NCI-H1105 treated with DMSO at 0.1 percent for 48 hours (cell line): Measurements from ENCODE around the gene ELL2.

ENCODE experiments used
- DNase-seq: peaks from one replicate; lab custom pipeline; 2025; lab: John Stamatoyannopoulos, UW

Gene ELL2

DNA sequence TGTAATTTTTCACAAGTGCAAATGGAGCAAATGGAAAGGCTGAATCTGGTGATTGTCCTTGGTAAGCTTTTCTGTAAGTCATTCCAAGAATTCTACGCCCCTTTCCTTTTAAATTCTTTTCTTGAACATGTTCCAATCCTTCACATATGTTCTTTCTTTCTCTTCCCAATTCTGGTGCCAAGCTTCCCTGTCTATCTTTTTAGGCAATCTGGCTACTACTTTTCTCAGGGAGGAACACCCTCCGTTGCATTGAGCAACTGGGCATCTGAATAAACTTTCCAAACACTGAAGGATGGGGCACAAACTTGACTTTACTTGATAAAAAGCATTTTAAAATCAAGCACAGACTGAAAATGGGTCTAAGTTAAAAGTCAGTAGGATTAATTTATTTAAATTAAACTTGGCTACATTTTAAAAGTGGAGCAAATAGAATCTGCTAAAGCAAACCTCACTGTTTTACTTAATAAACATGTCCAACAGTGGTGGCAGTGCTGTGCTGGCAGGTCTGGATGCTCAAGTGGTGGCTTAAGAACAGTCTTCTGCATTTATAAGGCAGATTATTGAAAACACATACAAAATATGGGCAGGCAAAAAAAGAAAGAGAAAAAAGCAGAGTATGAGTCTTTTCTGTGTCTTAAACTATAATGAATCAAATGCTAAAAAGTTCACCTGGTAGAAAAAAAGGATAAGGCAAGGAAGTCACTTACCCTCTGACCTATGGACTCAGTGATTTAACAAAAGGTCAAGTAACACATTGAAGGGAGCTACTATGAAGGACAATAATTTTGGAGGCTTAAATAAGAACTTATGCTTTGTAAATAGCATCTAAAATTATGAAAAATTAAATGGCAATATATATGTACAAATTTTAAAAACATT lies 5.4 kb downstream of the ELL2 start:
- DNase-seq = no peak

DNA sequence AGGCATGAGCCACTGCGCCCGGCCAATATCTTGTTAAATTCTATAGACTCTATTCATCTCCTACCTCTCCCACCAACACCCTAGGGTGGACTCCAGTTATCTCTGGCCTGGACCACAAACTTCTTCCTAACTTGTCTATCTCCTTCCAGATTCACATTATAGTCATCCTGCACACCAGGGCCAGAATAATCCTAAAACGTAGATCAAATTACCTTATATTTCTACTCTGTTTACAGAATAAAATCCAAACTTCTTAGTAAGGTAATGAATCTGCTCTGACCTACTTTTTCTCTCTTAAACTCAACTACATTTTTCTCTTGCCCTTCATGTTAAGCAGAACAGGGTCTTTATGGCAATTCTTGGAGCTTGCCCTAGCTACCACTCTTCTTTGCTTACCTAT lies 6.9 kb downstream of the ELL2 start:
- DNase-seq = no peak

DNA sequence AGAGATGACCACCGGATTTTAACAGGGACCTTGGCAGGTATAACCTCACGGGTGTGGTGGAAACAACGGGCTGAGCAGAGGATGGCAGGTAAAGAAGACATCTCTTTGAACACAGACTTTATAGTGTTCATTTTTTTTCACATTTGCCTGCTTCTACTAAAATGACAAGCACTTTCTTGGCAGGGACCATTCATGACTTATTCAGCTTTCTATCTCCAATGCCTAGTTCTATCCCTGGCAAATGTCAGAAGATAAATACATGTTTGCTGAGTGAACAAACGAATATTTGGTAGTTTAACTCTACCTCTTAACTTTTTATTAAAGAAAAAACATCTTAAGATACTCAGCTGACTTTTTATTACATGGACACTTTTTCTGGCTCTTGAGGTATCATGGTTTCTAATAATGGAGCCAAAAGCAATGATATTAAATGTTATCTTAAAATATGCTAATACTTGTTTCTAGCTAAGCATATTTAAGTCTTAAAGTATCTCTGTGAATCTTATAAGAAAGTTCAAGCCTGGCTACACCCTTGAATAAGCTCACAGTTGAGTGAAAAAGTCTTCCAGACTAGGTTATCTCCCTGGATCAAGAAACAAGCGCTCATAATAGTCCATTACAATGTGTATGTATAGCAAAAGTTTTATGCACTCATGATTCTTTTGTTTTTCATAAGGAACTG lies 8.5 kb downstream of the ELL2 start:
- DNase-seq = no peak

DNA sequence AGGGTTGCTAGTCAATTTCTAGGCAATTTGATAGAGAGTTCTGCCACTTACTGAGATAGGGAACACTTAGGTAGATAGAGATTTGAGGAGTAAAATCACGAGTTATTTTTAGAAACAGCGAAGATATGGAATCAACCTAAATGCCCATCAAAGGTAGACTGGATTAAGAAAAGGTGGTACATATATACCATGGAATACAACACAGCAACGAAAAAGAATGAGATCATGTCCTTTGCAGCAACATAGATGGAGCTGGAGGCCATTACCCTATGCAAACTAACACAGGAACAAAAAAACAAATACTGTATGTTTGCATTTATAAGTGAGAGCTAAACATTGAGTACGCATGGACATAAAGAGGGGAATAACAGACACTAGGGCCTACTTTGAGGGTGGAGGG lies 9.7 kb downstream of the ELL2 start:
- DNase-seq = no peak

DNA sequence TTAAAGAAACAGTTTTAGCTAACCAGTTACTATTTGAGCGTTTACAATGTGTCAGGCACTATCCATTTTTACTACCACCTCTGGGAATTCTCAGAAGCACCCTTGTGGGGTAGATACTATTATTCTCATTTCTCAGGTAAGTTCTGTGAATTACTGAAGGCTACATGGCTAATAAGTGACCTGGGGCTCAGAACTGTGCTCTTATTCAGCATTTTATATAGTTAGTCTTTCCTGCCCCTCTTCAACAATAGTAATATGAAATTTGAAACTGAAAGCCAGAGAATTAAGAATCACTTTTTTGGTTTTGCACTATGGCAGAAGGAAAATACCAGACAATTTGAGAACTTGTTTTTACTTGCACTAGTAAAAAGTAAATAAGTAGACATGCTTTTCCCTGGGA lies 11.8 kb downstream of the ELL2 start:
- DNase-seq = no peak

DNA sequence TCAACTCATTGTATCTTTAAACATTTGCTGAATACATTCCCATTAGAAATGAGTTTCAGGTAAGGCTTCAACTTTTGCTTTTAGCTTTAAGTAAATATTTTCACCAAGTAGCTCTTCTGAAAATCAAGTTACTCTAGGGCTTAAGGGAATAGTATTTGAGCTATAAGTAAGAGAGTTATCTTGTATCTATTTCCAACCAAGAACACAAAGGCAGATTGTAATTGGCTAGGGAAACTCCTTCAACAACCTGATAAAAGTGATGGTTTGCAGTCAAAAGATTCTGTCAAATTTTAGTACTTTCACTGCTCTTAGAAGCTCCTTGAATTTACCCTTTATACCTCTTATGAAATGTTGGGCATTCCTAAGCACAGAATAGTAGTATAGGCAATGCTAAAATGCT lies 13.0 kb downstream of the ELL2 start:
- DNase-seq = no peak

DNA sequence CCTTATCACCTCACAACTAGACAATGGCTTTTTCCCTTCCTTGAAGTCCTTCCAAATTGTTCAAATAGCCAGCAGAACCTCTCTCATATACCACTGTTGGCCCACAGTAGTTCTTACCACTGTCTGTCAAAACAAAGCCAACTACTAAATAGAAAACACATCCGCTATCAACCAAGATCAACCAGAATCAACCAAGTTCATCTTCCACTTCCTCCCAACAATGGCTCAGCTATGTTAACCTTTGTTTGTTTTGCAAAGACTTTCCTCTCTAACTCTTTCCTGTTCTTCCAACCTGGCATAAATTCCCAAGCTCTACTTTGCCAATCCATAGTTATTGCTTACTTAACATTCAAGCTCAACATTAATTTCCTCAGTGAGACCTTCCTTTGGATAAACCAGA lies 15.2 kb downstream of the ELL2 start:
- no peak for DNase-seq

DNA sequence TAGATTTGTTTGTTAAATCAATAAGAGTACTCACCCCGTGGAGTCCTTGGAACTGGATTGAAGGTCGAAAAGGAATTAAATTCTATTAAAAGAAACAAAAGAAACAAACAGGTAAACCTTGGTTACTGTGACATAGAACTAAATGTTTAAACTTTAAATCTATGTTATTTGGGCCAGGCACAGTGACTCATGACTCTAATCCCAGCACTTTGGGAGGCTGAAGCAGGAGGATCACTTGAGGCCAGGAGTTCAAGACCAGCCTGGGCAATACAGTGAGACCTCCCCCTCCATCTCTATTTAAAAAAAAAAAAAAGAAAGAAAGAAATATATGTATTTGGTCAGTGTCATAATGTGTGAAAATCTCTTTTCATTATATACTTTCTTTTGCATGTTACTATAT lies 18.7 kb downstream of the ELL2 start:
- DNase-seq = no peak

DNA sequence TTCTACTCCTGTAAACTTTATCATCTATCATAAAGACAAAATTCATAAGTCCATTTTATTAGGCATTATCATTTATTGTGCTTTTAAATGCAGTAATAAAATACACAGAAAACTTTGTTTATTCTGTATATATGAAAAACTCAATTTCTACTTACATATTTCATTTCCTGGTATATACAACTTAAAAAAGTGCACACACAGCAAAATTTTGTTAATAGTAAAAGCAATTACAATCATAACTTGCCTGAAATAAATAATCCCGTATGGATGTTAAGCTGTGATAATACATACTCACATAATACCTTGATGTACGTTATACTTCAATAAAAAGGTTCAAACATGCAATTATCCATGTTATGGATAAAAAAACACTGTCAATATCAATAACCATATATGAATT lies 19.2 kb downstream of the ELL2 start:
- DNase-seq = no peak

DNA sequence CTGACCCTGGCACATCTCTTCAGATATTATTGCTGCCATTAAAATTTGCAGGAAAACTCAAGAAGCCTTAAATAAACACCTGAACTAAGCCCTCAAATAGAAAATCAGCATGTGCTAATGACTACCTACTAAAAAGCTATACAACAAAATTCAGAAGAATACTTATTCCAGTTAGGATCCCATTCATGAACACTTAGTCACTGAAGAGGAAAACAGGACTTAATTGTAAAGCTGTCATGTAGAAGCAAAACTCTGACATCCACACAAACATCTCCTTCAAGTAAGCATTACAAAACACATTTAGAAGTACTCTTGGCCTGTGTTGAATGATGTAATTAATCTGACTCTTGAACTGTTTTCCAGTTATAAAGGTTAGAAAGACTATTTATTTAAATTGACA lies 19.9 kb downstream of the ELL2 start:
- no peak for DNase-seq

DNA sequence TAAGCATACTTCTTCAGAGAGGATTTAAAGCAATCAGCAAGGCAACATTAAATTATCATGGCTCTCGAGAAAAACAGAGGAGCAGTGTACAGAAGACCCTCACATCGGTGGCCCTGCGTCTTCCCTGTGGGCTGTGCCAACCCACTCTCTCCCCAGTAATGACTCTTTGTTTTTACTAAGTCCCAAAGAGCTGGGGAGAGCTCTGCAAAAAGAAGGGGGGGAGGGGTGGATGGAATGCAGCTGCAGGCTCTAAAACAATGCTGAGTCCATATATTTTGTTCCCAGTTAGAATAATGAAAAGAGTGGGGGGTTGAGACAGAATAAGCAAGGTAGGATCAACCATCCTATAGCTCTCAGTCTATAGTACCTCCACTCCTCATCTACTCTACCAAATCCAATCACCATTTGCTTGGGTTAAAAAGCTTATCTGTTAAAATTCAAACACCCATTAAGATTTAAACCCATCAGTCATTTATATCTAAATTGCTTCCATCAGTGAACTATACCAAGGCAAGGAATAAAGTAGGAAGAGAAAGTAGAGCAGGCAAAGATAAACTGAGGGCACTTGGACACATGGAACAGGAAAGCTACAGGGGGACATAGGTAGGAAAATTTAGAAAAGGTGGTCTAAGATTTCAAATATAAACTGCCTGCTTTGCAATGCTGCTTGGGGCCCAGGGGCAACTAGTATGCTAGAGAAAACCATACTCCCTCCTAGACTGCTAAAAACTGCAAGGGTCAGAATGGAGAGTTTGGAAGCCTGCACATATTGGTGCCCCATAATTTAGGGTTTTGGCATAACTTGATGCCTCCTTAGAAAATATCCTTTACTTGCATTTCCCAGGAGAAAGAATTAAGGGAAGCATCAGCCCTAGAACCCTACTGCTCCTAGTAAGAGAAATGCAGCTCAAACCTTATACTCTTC lies 20.6 kb downstream of the ELL2 start:
- no peak for DNase-seq

DNA sequence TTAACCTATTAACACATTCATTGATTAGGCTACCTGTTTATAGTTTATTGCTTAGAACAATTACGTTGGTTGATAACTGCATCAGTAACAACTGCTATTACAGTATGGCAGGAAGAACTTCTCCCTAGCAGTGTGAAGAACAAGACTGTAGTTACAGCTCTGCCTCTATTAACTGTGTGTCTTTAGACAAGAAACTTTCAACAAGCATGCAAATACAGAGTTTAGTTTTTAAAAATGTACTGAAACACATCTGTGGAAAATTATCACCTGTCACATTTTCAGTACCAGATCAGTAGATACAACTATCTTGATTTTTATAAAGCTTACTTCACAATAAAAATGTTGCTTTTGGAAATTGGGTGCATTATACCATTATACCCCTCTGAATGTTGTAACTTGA lies 22.2 kb downstream of the ELL2 start:
- no peak for DNase-seq

DNA sequence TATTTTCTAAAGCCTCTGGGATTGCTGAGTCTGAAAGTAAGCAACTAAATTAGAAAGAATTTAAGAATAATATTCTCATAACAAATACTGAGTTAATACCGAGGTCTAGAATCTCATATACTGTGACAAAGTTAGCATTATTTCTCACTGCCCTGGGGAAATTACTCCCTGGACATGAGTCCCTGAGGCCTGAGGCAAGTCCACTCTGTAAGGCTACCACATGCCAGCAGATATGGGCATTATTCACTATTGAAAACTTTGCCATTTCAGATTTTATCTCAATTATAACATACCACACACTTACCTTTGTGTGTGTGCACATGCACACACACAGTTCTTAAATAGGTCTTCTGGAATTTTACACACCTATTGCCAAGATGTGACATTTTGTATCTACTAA lies 22.9 kb downstream of the ELL2 start:
- DNase-seq = no peak

DNA sequence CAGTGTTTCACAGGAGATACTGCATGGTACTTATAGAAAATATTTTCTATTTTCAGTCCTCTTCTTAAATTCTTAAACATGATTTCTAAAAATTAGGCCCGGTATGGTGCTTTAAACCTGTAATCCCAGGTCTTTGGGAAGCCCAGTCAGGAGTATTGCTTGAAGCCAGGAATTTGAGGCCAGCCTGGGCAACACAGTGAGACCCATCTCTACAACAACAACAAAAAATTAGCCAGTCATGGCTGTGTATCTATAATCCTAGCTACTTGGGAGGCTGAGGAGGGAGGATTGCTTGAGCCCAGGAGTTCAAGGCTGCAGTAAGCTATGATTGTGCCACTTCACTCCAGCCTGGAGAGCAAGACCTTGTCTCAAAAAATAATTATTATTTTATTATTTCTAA lies 23.3 kb downstream of the ELL2 start:
- no peak for DNase-seq

DNA sequence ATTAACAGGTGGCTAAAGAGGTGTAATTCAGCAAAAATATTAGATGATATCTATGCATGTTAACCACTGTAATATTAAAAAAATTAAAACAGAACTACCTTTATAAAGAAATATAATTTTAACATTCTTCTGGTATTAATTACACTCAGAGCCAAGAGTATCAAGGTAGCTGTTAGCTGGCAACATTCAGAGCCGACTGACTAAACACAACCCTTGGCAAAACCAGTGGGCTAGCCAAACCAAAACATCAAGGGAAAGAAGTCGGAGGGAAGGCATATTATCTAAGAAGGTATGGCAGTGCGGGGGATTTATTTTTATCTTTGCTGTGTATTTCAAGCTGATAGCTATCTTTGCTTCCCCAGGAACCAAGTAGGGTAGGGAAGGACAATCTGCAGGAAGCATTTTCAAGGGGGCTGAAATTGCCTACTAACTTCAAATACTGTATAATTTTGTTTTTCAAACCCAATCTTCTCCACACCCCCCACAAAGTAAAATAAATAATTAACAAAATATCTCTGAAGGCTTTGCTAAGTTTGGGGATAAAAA lies 24.0 kb downstream of the ELL2 start:
- DNase-seq = no peak

DNA sequence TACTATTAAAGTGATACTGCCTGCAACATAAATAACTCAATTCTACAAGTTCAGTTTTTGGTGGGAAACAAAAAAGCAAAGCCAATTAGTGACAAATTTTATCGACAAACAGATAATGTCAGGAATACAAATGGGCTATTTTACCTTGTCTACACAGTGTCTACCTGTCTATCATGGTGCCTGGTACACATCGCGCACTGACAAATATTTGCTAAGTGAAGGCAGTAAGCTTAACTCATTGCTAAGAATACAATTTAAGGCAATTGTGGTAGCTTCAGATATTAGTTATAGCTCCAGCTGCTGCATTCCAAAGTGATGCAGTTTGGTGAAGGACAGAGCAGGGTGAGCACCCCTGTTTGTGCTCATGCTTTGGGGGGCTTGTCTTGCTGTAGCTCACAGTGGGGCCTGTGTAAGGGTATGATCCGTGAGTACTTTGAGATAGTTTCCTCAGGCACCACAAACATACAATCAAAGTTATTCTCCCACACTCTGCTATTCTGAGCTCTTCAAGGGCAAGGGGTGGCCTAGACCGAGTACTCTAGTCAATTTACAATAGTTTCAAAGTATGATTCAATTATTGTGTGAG lies 24.7 kb downstream of the ELL2 start:
- DNase-seq = no peak

DNA sequence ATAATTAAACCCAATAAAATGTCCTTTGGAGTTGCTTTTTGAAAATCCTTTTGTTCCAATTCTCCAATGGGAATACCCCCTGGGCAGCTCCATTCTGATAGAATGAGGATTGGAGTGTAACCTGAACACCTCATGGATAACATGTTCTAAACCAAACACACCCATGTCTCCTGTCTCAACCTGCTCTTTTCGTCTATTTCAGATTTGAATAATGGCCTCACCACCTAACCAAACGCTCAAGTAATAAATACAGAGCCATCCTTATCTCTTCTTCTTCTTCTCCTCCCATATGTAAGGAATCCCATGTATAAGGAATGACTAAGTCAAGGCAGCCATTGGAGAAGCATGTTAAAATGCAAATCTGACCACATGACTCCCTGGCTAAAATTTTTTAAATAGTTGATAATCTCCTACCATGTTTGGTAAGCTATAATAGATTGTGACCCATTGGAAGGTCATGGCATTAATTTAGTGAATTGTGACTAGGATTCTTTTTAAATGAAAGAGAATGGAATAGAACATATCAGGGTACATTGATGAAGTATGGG lies 26.0 kb downstream of the ELL2 start:
- no peak for DNase-seq

DNA sequence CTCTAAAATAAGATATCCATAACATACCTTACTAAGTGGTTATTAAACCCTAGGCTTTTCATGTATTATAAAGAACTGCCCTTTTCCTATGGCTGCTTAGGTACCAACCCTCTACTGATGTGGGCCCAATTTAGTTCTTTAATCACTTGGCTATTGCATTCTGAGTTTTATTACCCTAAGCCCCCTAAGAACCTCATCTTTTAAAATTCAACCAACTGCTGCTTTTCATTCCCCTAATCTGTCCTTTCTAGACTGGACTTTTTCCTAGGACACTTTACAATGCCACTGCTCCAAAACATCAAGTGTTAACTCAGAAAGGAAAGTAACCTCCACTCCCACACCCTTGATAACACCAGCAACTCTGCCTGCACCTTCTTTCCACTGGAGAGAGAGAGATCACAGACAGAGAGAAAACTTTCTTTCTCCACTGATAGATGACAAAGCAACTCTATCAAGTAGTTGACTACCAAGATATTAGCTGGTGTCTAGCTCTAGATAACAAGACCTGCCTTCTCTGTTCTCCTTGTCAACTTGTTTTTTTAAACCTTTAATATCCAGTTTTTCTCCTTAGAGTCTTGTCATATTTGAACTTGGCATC lies 27.3 kb downstream of the ELL2 start:
- DNase-seq = no peak

DNA sequence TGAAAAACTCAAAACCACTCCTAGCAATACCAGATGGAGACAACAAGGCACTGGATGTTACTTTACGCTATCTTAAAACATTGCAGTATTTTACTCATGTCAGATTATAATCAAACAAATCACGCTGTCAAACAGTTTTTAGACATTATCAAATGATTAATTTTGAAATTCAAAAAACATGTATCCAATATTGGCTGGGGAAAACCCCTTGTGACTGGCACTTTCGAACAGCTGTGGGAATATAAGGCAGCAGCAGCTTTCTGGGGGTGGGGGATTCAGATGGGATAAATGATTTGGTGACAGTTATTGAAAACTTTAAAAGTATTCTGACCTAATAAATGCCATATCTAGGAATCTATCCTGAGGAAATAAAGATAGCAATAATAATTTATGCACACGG lies 28.7 kb downstream of the ELL2 start:
- DNase-seq = no peak

DNA sequence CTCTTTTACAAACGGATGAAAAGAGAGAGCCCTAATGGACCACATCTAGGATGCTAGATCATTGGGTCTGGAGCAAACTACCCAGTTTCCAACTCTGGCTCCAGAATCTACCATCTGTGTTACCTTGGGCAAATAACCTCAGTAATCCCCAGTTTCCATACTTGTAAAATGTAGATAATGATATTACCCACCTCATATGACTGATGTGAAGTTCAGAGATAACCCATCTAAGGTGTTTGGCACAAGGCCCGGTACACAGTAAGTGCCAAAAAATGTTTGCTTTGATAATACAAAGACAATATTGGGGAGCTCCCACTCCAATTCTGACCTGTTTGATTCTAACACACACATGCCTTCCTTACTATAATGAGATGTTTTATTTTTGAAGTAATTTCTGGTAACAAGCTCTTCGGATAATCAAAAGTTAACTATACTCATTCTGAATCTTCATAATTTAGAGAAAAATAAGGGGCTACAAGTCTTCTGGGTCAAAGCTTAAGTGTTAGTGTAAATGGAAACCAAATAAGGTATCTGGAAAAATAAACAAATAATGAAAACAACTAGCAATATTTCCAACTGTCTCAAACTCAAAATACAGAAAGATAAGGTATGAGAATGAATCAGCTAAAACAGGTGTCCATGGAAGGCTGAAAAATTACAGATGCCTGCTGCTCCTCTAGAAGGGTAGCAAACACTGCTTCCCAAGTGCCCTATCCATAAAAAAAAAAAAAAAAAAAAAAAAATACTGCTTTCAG lies 30.4 kb downstream of the ELL2 start:
- peak; percentile 11 for DNase-seq
